Measurements from ENCODE around the gene HCAR1.
"Not testable (repeated sequence)": the region's sequence is repeated elsewhere in the genome, so short reads cannot be mapped to it uniquely, and the experiment has no call there.

Gene HCAR1

DNA sequence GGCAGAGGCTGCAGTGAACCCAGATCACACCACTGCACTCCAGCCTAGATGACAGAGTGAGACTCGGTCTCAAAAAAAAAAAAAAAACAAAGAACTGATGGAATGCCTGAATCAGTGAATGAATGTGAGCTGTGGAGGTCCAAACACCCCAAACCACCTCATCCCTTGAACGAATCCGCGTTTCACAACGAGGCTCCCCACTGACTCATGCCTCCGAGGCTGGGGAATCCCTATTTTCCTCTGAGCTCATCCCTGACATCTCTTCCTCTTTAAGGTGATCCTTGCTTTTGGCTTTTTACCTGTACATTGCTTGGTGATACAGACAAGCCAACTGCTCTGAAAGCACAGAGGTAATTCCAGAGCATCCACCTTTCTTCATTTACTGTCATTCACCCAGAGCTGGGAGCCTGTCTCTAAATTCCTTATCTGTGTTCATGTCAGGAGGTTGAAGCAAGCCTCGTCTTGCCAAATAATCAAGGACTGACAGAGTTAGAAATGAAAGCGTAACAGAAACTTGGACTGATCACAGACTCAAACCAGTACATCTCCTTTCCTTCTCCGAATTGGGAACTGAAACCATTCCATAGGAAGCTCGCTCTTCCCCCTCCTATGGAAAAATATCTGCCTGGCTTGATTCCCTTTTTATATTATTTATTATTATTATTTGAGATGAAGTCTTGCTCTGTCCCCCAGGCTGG lies 17.0 kb downstream of the HCAR1 start:
- not testable (repeated sequence) for DNase-seq (ENCODE audit: insufficient read length, low spot score); FAIRE-seq

DNA sequence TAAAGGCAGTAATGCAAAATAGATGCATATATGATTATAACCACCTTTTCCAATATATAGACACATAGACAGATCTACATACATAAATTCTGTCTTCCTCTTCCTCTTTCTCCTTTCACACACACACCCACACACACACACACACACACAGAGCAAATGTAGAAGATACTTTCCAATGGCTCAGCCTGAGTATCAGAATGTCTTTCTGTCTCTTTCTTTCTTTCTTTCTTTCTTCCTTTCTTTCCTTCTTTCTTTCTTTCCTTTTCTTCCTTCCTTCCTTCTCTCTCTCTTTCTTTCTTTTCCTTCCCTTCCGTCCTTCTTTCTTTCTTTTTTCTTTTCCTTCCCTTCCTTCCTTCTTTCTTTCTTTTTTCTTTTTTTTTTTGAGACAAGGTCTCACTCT lies 19.4 kb downstream of the HCAR1 start:
- not testable (repeated sequence) for FAIRE-seq; DNase-seq (ENCODE audit: insufficient read length, low spot score)

DNA sequence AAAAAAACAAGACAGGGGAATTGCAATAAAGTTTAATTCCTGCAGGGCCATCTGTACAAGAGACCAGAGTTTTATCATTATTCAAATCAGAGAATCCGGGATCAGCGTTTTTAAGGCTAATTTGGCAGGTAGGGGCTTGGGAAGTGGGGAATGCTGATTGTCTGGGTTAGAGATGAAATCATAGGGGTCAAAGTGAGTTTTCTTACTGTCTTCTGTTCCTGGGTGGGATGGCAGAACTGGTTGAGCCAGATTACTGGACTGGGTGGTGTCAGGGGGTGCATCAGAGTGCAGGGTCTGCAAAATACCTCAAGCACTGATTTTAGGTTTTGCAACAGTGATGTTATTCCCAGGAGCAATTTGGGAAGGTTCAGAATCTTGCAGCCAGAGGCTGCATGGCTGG lies 20.3 kb downstream of the HCAR1 start:
- not testable (repeated sequence) for DNase-seq (ENCODE audit: insufficient read length, low spot score); FAIRE-seq

DNA sequence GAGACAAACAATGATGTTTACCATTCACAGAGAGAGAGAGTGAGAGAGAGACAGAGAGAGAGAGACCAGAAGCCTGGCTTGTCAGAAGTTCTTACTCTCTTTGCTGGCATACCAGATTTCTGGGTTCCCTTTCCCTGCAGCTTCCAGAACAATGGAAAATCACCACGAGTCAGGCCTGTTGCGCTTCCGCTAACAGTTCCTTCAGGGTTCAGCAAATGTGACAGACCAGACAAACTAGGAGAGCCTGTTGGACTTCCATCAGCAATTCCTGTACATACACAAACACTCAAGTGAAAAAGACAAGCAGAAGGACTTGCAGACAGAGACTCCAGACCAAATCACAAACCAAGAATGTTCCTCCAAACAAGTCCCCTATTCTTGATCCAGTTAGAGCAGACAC lies 21.4 kb downstream of the HCAR1 start:
- DNase-seq (ENCODE audit: insufficient read length, low spot score); FAIRE-seq: not testable (repeated sequence)

DNA sequence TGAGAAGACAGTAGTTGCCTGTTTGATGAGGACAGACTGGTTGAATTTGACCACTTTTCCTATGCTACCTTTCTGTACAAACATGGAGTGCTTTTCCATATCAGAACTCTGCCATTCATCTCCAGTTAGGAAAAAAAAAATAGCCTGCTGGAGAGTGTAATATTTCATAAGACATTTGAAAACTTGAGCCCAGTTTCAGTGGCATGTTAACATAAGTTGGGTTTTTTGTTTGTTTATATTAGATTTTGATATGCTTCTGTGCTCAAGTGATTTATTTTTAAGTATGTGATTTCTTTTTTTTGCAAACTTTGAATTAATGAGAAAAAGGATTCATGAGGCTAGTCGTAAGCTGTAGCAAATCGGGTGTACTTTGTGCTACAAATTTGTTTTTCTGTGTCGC lies 26.8 kb downstream of the HCAR1 start:
- DNase-seq (ENCODE audit: insufficient read length, low spot score); FAIRE-seq: not testable (repeated sequence)

DNA sequence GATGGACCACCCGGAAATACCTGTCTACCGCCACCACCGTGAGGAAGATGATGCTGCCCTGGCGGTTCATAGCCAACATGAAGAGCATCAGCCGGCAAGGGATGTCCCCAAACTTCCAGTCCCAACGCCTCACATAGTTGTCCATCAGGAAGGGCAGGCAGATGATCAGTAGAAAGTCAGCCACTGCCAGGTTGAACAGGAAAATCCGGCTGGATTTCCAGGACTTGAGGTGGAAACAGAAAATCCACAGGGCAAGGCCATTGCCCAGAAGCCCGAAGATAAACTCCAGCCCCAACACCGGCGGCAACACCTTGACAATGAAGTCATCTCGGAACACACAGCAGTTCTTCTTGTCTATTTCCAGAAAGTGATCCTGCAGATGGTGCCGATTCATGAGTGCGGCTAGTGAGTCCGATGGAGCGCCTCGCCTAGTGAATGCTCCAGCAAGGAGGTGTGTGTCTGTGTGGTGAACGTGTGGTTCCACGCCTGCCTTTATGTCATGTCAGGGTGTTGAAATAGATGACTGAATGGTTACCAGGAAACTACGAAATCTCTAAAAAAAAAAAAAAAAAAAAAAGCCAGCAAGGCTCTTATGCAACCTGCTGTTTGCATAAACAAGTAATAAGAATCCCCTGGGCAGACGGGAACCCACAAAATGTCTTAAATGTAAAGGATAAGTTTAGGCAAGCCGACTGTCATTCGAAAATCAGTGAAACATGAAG lies 27.6 kb downstream of the HCAR1 start, which contains the start of gene HCAR2:
TSS of gene HCAR2 (minus strand) at position 468 of the 722 bp plus-strand sequence. CDS start at position 394, 74 bp downstream.
- not testable (repeated sequence) for FAIRE-seq; DNase-seq (ENCODE audit: insufficient read length, low spot score)

DNA sequence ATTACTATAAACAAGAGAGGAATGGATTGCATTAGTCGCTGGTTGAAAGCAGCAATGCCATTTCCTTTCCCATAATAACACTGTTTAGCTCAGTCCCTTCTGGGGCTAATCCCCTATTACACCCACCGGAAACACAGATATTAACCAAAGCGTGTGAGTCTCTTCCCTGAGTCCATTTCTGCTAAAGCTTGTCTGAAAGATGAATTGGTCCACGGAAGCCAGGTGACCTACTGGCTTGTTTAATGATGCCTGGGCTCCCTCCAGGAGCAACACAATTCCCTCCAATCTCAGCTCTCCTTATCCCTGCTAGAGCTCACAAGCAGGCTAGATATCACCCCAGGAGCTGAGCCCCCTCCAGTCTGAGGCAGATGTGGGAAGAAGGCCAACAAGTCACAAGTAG lies 29.2 kb downstream of the HCAR1 start:
- not testable (repeated sequence) for DNase-seq (ENCODE audit: insufficient read length, low spot score); FAIRE-seq

DNA sequence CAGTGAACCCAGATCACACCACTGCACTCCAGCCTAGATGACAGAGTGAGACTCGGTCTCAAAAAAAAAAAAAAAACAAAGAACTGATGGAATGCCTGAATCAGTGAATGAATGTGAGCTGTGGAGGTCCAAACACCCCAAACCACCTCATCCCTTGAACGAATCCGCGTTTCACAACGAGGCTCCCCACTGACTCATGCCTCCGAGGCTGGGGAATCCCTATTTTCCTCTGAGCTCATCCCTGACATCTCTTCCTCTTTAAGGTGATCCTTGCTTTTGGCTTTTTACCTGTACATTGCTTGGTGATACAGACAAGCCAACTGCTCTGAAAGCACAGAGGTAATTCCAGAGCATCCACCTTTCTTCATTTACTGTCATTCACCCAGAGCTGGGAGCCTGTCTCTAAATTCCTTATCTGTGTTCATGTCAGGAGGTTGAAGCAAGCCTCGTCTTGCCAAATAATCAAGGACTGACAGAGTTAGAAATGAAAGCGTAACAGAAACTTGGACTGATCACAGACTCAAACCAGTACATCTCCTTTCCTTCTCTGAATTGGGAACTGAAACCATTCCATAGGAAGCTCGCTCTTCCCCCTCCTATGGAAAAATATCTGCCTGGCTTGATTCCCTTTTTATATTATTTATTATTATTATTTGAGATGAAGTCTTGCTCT lies 30.5 kb downstream of the HCAR1 start:
- not testable (repeated sequence) for FAIRE-seq; DNase-seq (ENCODE audit: insufficient read length, low spot score)

DNA sequence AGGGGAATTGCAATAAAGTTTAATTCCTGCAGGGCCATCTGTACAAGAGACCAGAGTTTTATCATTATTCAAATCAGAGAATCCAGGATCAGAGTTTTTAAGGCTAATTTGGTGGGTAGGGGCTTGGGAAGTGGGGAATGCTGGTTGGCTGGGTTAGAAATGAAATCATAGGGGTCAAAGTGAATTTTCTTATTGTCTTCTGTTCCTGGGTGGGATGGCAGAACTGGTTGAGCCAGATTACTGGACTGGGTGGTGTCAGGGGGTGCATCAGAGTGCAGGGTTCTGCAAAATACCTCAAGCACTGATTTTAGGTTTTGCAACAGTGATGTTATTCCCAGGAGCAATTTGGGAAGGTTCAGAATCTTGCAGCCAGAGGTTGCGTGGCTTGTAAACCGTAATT lies 33.7 kb downstream of the HCAR1 start:
- DNase-seq (ENCODE audit: insufficient read length, low spot score): not testable (repeated sequence)

DNA sequence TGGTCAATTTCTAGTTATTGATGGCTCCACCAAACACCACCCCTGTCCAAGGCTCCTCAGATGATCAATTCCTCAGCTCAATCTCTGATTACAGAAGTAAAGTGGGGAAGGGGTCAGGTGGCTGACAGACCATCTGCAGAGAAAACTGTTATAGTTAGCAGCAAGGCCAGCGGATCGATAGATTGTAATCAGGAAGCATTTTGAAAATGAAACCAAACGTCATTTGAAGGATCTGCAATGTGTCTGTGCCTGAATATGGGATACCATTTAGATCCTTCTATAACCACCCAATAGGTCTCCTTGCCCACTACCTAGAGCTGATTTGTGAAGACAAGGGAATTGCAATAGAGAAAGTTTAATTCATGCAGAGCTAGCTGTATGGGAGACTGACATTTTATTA lies 39.1 kb downstream of the HCAR1 start:
- FAIRE-seq: no peak
- no peak for DNase-seq (ENCODE audit: insufficient read length, low spot score)
- TF ChIP-seq, protein P1, sequence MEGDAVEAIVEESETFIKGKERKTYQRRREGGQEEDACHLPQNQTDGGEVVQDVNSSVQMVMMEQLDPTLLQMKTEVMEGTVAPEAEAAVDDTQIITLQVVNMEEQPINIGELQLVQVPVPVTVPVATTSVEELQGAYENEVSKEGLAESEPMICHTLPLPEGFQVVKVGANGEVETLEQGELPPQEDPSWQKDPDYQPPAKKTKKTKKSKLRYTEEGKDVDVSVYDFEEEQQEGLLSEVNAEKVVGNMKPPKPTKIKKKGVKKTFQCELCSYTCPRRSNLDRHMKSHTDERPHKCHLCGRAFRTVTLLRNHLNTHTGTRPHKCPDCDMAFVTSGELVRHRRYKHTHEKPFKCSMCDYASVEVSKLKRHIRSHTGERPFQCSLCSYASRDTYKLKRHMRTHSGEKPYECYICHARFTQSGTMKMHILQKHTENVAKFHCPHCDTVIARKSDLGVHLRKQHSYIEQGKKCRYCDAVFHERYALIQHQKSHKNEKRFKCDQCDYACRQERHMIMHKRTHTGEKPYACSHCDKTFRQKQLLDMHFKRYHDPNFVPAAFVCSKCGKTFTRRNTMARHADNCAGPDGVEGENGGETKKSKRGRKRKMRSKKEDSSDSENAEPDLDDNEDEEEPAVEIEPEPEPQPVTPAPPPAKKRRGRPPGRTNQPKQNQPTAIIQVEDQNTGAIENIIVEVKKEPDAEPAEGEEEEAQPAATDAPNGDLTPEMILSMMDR (IDR thresholded peaks at IDR 0.05; ENCODE audit: insufficient read depth, missing control alignments): no peak

More for the DNA sequence above, 33.7 kb downstream of the HCAR1 start:
- not testable (repeated sequence) for FAIRE-seq

DNA sequence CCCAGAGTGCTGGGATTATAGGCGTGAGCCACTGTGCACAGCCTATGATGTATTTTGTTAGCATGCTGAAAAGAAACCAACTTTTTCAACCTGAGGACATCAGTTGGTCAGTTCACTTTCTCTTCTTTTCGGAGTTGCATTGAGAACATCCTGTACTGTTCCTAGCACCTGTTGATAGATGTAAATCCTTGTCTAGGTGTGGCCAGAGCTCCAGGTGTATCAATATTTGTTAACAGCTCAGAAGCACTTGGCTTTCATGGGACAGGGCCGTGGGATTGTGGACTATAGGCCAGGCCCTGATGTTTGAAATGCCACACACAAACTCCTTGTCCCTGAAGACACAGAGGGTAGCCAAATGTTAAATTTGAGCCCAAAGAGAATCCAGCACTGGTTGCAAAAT lies 42.4 kb downstream of the HCAR1 start:
- DNase-seq (ENCODE audit: insufficient read length, low spot score): no peak
- TF ChIP-seq, protein P1 (IDR thresholded peaks at IDR 0.05; ENCODE audit: insufficient read depth, missing control alignments): no peak
- no peak for FAIRE-seq

DNA sequence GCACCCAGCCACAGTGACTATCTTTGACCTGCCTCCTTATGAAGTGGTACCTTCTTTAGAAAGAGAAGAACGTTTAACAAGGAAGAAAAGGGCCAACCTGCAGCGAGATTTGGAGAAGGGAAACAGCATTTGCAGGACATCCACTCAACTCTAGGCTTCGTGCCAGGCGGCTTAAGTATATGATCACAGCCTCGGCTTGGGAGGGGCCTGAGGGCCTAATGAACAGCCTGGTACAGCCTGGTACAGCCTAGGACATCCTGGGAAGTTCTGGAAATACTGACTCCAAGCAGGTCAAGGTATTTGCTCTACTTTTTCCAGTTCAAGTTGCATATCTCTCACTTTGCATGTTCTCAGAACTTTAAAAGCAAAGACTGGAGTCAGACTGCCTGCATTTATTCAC lies 43.6 kb downstream of the HCAR1 start:
- FAIRE-seq: no peak
- TF ChIP-seq, protein P1 (IDR thresholded peaks at IDR 0.05; ENCODE audit: insufficient read depth, missing control alignments): no peak
- no peak for DNase-seq (ENCODE audit: insufficient read length, low spot score)

Data from D721Med (cell line).